Neural cell (in vitro differentiated cells): ENCODE results near the gene SLC8A3.

Experiments used
- EP300 ChIP-seq: fragments of 450-650 bp; conservative IDR thresholded peaks from 2 replicates; pipeline ENCODE4 v1.6.1; 2014; ENCODE audit warnings: antibody characterized with exemption, mild to moderate bottlenecking, moderate library complexity; ENCODE audit not compliant: poor library complexity, severe bottlenecking
- TF ChIP-seq, protein P1 (sequence below): fragments of 450-650 bp; IDR thresholded peaks from 2 replicates; pipeline ENCODE4 v1.5.1; 2014; ENCODE audit warnings: antibody characterized with exemption, mild to moderate bottlenecking, moderate library complexity; ENCODE audit not compliant: poor library complexity, severe bottlenecking
- TF ChIP-seq, protein P2 (sequence below): IDR thresholded peaks from 2 replicates; pipeline ENCODE4 v1.6.1; 2012; ENCODE audit warnings: borderline replicate concordance

GRCh38 chr14:70183991-70184390 is 4.8 kb downstream of the SLC8A3 start:
- TF ChIP-seq, protein P1, sequence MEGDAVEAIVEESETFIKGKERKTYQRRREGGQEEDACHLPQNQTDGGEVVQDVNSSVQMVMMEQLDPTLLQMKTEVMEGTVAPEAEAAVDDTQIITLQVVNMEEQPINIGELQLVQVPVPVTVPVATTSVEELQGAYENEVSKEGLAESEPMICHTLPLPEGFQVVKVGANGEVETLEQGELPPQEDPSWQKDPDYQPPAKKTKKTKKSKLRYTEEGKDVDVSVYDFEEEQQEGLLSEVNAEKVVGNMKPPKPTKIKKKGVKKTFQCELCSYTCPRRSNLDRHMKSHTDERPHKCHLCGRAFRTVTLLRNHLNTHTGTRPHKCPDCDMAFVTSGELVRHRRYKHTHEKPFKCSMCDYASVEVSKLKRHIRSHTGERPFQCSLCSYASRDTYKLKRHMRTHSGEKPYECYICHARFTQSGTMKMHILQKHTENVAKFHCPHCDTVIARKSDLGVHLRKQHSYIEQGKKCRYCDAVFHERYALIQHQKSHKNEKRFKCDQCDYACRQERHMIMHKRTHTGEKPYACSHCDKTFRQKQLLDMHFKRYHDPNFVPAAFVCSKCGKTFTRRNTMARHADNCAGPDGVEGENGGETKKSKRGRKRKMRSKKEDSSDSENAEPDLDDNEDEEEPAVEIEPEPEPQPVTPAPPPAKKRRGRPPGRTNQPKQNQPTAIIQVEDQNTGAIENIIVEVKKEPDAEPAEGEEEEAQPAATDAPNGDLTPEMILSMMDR, result no peak
- TF ChIP-seq EP300, result no peak
- TF ChIP-seq, protein P2, sequence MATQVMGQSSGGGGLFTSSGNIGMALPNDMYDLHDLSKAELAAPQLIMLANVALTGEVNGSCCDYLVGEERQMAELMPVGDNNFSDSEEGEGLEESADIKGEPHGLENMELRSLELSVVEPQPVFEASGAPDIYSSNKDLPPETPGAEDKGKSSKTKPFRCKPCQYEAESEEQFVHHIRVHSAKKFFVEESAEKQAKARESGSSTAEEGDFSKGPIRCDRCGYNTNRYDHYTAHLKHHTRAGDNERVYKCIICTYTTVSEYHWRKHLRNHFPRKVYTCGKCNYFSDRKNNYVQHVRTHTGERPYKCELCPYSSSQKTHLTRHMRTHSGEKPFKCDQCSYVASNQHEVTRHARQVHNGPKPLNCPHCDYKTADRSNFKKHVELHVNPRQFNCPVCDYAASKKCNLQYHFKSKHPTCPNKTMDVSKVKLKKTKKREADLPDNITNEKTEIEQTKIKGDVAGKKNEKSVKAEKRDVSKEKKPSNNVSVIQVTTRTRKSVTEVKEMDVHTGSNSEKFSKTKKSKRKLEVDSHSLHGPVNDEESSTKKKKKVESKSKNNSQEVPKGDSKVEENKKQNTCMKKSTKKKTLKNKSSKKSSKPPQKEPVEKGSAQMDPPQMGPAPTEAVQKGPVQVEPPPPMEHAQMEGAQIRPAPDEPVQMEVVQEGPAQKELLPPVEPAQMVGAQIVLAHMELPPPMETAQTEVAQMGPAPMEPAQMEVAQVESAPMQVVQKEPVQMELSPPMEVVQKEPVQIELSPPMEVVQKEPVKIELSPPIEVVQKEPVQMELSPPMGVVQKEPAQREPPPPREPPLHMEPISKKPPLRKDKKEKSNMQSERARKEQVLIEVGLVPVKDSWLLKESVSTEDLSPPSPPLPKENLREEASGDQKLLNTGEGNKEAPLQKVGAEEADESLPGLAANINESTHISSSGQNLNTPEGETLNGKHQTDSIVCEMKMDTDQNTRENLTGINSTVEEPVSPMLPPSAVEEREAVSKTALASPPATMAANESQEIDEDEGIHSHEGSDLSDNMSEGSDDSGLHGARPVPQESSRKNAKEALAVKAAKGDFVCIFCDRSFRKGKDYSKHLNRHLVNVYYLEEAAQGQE, result no peak
